ENCODE data around the gene NEK4. TPM values are rescaled to one million over a fixed set of nuclear protein-coding genes. Genes with fewer than 3 reads are reported as not detected.

NEK4 gene
- total and polyA plus RNA-seq, 2 of the 13 experiments (the other 11 are each of a cell fraction or from before 2014, with no cell fraction given): 16.5 to 38.0 TPM

GRCh38 chr3:52793702-52794611 lies 23.2 kb upstream of the NEK4 start (continued):
- no peak for TF ChIP-seq CHD4 (IDR thresholded peaks at IDR 0.05; ENCODE audit: borderline replicate concordance, low read length)
- TF ChIP-seq ARID3A (IDR thresholded peaks at IDR 0.05; ENCODE audit: low read depth, low read length): no peak
- TF ChIP-seq ZKSCAN1 (IDR thresholded peaks at IDR 0.05; ENCODE audit: low read length): no peak
- TF ChIP-seq ZNF510 (CRISPR knock-in tag; IDR thresholded peaks at IDR 0.05; ENCODE audit: low read depth): no peak
- no peak for TF ChIP-seq SIN3A (IDR thresholded peaks at IDR 0.05; ENCODE audit: borderline replicate concordance, low read depth, low read length)
- TF ChIP-seq MXD1 (CRISPR knock-in tag; IDR thresholded peaks at IDR 0.05): peak; percentile 8; the same call in 1 of the 2 replicates
- no peak for TF ChIP-seq TRIM24 (CRISPR knock-in tag; IDR thresholded peaks at IDR 0.05)
- no peak for TF ChIP-seq MXI1 (IDR thresholded peaks at IDR 0.05; ENCODE audit: borderline replicate concordance, low read depth, low read length)
- TF ChIP-seq EZH2 (conservative IDR thresholded peaks at IDR 0.05; ENCODE audit: low read depth, low read length): no peak
- TF ChIP-seq NFIC (IDR thresholded peaks at IDR 0.05; ENCODE audit: low read length): no peak
- TF ChIP-seq RBAK (CRISPR knock-in tag; IDR thresholded peaks at IDR 0.05): no peak
- no peak for TF ChIP-seq ARNT (IDR thresholded peaks at IDR 0.05)
- no peak for TF ChIP-seq ZNF274 (CRISPR knock-in tag; IDR thresholded peaks at IDR 0.05)
- TF ChIP-seq ZSCAN31 (CRISPR knock-in tag; IDR thresholded peaks at IDR 0.05; ENCODE audit: low read depth): no peak
- no peak for TF ChIP-seq ZFY (CRISPR knock-in tag; IDR thresholded peaks at IDR 0.05)
- no peak for TF ChIP-seq ZBTB33 (CRISPR knock-in tag; IDR thresholded peaks at IDR 0.05)
- no peak for TF ChIP-seq SCMH1 (CRISPR knock-in tag; IDR thresholded peaks at IDR 0.05; ENCODE audit: borderline replicate concordance)
- no peak for TF ChIP-seq SSRP1 (CRISPR knock-in tag; IDR thresholded peaks at IDR 0.05)
- TF ChIP-seq ZNF337 (CRISPR knock-in tag; IDR thresholded peaks at IDR 0.05; ENCODE audit: borderline replicate concordance, low read depth): 0 out of 2 replicates have a peak, but pooled peaks have one; percentile 27
- no peak for TF ChIP-seq CENPX (CRISPR knock-in tag; IDR thresholded peaks at IDR 0.05)
- TF ChIP-seq SATB2 (CRISPR knock-in tag; IDR thresholded peaks at IDR 0.05): no peak
- TF ChIP-seq, protein P1, sequence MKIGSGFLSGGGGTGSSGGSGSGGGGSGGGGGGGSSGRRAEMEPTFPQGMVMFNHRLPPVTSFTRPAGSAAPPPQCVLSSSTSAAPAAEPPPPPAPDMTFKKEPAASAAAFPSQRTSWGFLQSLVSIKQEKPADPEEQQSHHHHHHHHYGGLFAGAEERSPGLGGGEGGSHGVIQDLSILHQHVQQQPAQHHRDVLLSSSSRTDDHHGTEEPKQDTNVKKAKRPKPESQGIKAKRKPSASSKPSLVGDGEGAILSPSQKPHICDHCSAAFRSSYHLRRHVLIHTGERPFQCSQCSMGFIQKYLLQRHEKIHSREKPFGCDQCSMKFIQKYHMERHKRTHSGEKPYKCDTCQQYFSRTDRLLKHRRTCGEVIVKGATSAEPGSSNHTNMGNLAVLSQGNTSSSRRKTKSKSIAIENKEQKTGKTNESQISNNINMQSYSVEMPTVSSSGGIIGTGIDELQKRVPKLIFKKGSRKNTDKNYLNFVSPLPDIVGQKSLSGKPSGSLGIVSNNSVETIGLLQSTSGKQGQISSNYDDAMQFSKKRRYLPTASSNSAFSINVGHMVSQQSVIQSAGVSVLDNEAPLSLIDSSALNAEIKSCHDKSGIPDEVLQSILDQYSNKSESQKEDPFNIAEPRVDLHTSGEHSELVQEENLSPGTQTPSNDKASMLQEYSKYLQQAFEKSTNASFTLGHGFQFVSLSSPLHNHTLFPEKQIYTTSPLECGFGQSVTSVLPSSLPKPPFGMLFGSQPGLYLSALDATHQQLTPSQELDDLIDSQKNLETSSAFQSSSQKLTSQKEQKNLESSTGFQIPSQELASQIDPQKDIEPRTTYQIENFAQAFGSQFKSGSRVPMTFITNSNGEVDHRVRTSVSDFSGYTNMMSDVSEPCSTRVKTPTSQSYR (CRISPR knock-in tag; IDR thresholded peaks at IDR 0.05; ENCODE audit: borderline replicate concordance): no peak
- no peak for TF ChIP-seq ASH2L (IDR thresholded peaks at IDR 0.05; ENCODE audit: insufficient read length, low read depth, low read length)
- no peak for TF ChIP-seq MLLT10 (CRISPR knock-in tag; IDR thresholded peaks at IDR 0.05)

All from HepG2 (cell line).